ENCODE data around the gene RNF180.

The RNF180 gene

DNA sequence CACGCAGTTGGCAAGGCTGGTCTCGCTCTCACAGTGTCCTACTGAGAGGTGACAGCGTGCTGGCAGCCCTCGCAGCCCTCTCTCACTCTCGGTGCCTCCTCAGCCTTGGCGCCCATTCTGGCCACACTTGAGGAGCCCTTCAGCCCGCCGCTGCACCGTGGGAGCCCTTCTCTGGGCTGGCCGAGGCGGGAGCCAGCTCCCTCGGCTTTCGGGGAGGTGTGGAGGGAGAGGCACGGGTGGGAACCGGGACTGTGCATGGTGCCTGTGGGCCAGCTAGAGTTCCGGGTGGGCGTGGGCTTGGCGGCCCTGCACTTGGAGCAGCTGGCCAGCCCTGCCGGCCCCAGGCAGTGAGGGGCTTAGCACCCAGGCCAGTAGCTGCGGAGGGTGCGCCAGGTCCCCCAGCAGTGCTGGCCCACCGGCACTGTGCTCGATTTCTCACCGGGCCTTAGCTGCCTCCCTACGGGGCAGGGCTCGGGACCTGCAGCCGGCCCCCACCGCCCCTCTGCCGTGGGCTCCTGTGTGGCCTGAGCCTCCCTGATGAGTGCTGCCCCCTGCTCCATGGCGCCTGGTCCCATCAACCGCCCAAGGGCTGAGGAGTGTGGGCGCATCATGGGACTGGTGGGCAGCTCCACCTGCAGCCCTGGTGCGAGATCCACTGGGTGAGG lies 15.7 kb upstream of the RNF180 start:
- no peaks in the 10 kb centered on the region for H4K20me1 ChIP-seq (ENCODE audit: insufficient read depth, low read length, poor library complexity, severe bottlenecking)
- no peaks in the 10 kb centered on the region for H3K4me1 ChIP-seq (ENCODE audit: insufficient read depth, low read length, poor library complexity, severe bottlenecking)
- TF ChIP-seq EZH2phosphoT487 (IDR thresholded peaks at IDR 0.05; ENCODE audit: borderline replicate concordance), result no peak
- TF ChIP-seq, protein P1, sequence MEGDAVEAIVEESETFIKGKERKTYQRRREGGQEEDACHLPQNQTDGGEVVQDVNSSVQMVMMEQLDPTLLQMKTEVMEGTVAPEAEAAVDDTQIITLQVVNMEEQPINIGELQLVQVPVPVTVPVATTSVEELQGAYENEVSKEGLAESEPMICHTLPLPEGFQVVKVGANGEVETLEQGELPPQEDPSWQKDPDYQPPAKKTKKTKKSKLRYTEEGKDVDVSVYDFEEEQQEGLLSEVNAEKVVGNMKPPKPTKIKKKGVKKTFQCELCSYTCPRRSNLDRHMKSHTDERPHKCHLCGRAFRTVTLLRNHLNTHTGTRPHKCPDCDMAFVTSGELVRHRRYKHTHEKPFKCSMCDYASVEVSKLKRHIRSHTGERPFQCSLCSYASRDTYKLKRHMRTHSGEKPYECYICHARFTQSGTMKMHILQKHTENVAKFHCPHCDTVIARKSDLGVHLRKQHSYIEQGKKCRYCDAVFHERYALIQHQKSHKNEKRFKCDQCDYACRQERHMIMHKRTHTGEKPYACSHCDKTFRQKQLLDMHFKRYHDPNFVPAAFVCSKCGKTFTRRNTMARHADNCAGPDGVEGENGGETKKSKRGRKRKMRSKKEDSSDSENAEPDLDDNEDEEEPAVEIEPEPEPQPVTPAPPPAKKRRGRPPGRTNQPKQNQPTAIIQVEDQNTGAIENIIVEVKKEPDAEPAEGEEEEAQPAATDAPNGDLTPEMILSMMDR (conservative IDR thresholded peaks at IDR 0.05; ENCODE audit: low read length), result no peak
- peaks cover 4% of the 10 kb centered on the region; the same call in 1 of the 2 replicates for H3K9me3 ChIP-seq (ENCODE audit: insufficient read depth, low read depth, low read length)
- no peaks in the 10 kb centered on the region for H3K36me3 ChIP-seq (ENCODE audit: insufficient read depth, low read length)
- no peaks in the 10 kb centered on the region for H3K9me2 ChIP-seq (replicated peaks; ENCODE audit: low read depth, low read length)
- H3K79me2 ChIP-seq (ENCODE audit: insufficient read depth, low read length), result no peaks in the 10 kb centered on the region
- H2AFZ ChIP-seq (ENCODE audit: low read length), result no peak overlapping the region
- H3K27me3 ChIP-seq (ENCODE audit: insufficient read depth, low read length, poor library complexity, severe bottlenecking), result no peaks in the 10 kb centered on the region
- H3K4me2 ChIP-seq (ENCODE audit: low read depth, low read length, poor library complexity, severe bottlenecking), result no peak overlapping the region
- no peak overlapping the region for H3K4me3 ChIP-seq (ENCODE audit: low read length, poor library complexity, severe bottlenecking)
- no peaks in the 10 kb centered on the region for H3F3A ChIP-seq (ENCODE audit: low read depth)
- H3K9ac ChIP-seq (ENCODE audit: low read depth, low read length, poor library complexity, severe bottlenecking), result no peak overlapping the region

DNA sequence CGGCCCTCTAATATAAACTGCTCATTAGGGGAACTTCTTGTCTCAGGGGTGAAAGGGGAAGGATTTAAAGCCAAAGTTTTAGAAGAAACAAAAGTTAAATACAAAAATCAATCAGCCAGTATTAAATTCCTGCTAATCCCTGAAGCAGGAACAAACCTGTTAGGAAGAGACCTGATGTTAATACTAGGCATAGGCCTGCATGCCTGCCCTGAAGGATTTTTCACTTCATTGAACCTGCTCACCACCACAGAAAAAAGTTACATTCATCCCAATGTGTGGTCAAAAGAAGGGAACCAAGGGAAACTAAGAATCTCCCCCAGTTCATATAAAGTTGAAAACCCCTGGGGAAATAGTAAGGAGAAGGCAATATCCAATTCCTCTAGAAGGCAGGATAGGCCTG lies 9.4 kb upstream of the RNF180 start:
- Histone ChIP-seq H3F3A (ENCODE audit: low read depth) (no peaks in the 10 kb centered on the region), H4K20me1 (ENCODE audit: insufficient read depth, low read length, poor library complexity, severe bottlenecking) (no peaks in the 10 kb centered on the region), H3K79me2 (ENCODE audit: insufficient read depth, low read length) (no peaks in the 10 kb centered on the region), H3K36me3 (ENCODE audit: insufficient read depth, low read length) (no peaks in the 10 kb centered on the region), H2AFZ (ENCODE audit: low read length) (no peak overlapping the region), H3K9me3 (ENCODE audit: insufficient read depth, low read depth, low read length) (peaks cover 4% of the 10 kb centered on the region; the same call in 1 of the 2 replicates), H3K9me2 (replicated peaks; ENCODE audit: low read depth, low read length) (no peaks in the 10 kb centered on the region), H3K9ac (ENCODE audit: low read depth, low read length, poor library complexity, severe bottlenecking) (no peak overlapping the region), H3K4me2 (ENCODE audit: low read depth, low read length, poor library complexity, severe bottlenecking) (no peak overlapping the region), H3K4me1 (ENCODE audit: insufficient read depth, low read length, poor library complexity, severe bottlenecking) (no peaks in the 10 kb centered on the region), H3K27me3 (ENCODE audit: insufficient read depth, low read length, poor library complexity, severe bottlenecking) (no peaks in the 10 kb centered on the region), H3K4me3 (ENCODE audit: low read length, poor library complexity, severe bottlenecking) (no peak overlapping the region)
- TF ChIP-seq EZH2phosphoT487 (IDR thresholded peaks at IDR 0.05; ENCODE audit: borderline replicate concordance), result no peak
- TF ChIP-seq, protein P1 (conservative IDR thresholded peaks at IDR 0.05; ENCODE audit: low read length), result no peak

DNA sequence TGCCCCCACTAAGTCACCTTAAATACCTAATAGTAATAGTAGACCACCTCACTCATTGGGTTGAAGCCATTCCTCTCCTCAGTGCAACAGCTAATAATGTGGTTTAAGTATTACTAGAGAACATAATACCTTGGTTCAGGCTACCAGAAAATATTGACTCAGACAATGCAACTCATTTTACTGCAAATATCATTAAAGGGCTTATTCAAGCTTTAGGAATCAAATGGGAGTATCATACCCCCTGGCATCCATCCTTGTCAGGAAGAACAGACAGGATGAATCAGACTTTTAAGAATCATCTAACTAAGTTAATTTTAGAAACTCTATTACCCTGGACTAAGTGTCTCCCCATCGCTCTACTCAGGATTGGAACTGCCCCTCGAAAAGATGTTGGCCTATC lies 6.8 kb upstream of the RNF180 start:
- Histone ChIP-seq H3F3A (ENCODE audit: low read depth) (no peaks in the 10 kb centered on the region), H4K20me1 (ENCODE audit: insufficient read depth, low read length, poor library complexity, severe bottlenecking) (no peaks in the 10 kb centered on the region), H3K36me3 (ENCODE audit: insufficient read depth, low read length) (no peaks in the 10 kb centered on the region), H3K79me2 (ENCODE audit: insufficient read depth, low read length) (no peaks in the 10 kb centered on the region), H2AFZ (ENCODE audit: low read length) (no peak overlapping the region), H3K4me2 (ENCODE audit: low read depth, low read length, poor library complexity, severe bottlenecking) (no peak overlapping the region), H3K9me2 (replicated peaks; ENCODE audit: low read depth, low read length) (no peaks in the 10 kb centered on the region), H3K4me1 (ENCODE audit: insufficient read depth, low read length, poor library complexity, severe bottlenecking) (no peaks in the 10 kb centered on the region), H3K4me3 (ENCODE audit: low read length, poor library complexity, severe bottlenecking) (no peak overlapping the region), H3K9ac (ENCODE audit: low read depth, low read length, poor library complexity, severe bottlenecking) (no peak overlapping the region), H3K9me3 (ENCODE audit: insufficient read depth, low read depth, low read length) (peaks cover under 1% of the 10 kb centered on the region; the same call in 1 of the 2 replicates), H3K27me3 (ENCODE audit: insufficient read depth, low read length, poor library complexity, severe bottlenecking) (no peaks in the 10 kb centered on the region)
- TF ChIP-seq, protein P1 (conservative IDR thresholded peaks at IDR 0.05; ENCODE audit: low read length), result no peak
- no peak for TF ChIP-seq EZH2phosphoT487 (IDR thresholded peaks at IDR 0.05; ENCODE audit: borderline replicate concordance)

All from Loucy (cell line).